GM12872 (cell line): ENCODE results near the gene DNAJC7.

ENCODE experiments used
- TF ChIP-seq, protein P1 (sequence below): IDR thresholded peaks from 3 replicates; pipeline ENCODE4 v1.5.1; 2011; ENCODE audit warnings: low read depth, mild to moderate bottlenecking, low read length, moderate library complexity; ENCODE audit not compliant: insufficient read depth

DNAJC7 gene

DNA sequence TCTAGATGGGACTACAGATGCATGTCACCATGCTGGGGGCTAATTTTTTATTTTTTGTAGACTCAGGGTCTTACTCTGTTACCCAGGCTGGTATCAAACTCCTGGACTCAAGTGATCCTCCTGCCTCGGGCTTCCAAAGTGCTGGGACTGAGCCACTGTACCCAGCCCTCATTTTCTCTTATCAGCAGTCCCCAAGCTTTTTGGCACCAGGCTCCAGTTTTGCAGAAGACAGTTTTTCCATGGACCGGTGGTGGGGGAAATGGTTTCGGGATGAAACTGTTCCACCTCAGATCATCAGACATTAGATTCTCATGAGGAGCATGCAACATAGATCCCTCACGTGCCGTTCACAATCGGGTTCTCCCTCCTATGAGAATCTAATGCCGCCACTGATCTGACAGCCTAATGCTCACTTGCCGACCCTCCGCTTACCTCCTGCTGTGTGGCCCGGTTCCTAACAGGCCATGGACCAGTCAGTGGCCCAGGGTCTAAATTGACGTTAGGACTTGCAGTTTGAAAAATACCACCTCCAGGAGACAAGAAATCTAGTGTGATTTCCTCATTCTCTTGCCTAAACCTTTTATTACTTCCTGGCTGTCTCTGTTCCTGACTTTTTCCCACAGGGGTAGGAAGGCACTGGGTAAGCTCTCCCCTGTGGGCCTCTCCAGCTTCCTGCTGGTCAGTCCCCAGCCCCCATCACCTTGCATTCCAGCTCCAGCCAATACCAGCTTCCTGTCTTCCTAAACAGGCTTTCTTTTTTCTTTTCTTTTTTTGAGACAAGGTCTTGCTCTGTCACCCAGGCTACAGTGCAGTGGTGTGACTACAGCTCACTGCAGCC, 60.0 kb downstream of the DNAJC7 start:
- TF ChIP-seq, protein P1, sequence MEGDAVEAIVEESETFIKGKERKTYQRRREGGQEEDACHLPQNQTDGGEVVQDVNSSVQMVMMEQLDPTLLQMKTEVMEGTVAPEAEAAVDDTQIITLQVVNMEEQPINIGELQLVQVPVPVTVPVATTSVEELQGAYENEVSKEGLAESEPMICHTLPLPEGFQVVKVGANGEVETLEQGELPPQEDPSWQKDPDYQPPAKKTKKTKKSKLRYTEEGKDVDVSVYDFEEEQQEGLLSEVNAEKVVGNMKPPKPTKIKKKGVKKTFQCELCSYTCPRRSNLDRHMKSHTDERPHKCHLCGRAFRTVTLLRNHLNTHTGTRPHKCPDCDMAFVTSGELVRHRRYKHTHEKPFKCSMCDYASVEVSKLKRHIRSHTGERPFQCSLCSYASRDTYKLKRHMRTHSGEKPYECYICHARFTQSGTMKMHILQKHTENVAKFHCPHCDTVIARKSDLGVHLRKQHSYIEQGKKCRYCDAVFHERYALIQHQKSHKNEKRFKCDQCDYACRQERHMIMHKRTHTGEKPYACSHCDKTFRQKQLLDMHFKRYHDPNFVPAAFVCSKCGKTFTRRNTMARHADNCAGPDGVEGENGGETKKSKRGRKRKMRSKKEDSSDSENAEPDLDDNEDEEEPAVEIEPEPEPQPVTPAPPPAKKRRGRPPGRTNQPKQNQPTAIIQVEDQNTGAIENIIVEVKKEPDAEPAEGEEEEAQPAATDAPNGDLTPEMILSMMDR, result no peak

DNA sequence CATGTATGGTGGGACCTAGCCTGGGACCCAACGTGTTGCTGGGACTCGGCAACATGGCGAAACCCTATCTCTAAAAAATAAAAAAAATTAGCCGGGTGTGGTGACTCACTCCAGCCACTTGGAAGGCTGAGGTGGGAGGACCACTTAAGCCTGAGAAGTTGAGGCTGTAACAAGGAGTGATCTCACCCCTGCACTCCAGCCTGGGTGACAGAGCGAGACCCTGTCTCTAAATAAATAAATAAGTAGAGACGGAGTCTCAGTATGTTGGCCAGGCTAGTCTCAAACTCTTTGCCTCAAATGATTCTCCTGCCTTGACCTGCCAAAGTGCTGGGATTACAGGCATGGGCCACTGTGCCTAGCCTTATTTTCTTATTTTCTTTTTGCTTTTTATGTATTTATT, 60.7 kb downstream of the DNAJC7 start:
- TF ChIP-seq, protein P1, result no peak

DNA sequence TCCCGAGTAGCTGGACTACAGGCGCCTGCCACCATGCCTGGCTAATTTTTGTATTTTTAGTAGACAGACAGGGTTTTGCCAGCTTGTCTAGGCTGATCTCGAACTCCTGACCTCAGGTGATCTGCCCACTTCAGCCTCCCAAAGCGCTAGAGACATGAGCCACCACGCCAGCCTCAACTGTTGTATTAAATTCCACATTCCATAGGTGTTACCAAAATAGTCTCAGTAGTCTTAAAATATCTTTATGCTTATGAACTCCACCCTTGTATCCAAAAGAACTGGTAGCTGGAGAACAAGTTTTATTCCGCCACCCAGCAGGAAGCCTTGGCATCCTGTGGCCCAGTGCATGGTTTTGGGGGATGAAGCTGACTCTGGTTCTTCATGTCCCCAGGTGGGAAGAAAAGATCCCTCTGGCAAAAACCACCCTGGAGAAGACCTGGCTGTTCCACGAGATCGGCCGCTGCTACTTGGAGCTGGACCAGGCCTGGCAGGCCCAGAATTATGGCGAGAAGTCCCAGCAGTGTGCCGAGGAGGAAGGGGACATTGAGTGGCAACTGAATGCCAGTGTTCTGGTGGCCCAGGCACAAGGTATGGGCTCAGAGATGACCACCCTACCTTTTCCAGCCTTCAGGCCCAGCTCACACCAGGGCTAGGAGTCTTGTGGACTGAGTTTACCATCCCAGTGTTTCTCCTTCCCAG, 68.3 kb downstream of the DNAJC7 start:
- TF ChIP-seq, protein P1, result no peak

- TF ChIP-seq, protein P1, result no peak
Measured at GRCh38 chr17:41944943-41945342, 72.3 kb downstream of the DNAJC7 start.

- TF ChIP-seq, protein P1, result no peak
Measured at GRCh38 chr17:41943492-41943891, 73.7 kb downstream of the DNAJC7 start.

DNA sequence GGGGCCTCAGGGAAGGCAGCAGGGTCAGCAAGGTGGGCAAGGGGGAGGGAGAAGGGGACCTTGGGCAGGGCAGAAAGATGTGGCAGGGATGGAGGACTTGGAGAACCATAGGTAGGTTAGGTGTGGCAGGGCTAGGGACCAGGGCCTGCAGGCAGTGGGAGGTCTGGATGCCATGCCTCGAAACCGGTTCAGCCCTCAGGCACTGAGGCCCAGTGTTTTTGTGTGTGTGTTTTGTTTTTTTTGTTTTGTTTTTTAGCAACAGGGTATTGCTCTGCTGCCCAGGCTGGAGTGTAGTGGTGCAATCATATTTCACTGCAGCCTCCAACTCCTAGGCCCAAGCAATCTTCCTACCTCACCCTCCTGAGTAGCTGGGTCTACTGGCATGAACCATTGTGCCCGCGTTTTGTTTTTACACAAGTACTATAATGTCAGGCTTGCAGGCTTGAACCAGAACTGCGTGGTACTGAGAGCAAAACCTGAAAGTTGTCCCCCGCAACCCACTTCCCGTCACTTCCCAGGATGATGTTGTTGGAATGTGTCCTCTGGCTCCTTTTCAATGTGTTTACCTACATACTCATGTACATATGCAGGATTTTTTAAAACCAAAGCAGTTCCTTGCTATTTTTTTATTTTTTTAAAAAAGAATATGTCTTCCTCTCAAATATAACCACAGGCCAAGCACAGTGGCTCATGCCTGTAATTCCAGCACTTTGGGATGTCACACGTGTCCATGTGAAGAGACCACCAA, 74.4 kb downstream of the DNAJC7 start:
- TF ChIP-seq, protein P1, result no peak

GRCh38 chr17:41941168-41941567, 76.1 kb downstream of the DNAJC7 start:
- TF ChIP-seq, protein P1, result no peak
